HG03025 (cell line): Measurements from ENCODE around the gene FAM171A1.
"Not testable (repeated sequence)": the region's sequence is repeated elsewhere in the genome, so short reads cannot be mapped to it uniquely, and the experiment has no call there.

Experiments
- ATAC-seq: cut with Tn5 transposase; IDR thresholded peaks from one replicate; pipeline ENCODE4 v1.9.1; 2021; ENCODE audit warnings: mild to moderate bottlenecking, moderate library complexity; ENCODE audit not compliant: unreplicated experiment, low FRiP score

Gene FAM171A1

GRCh38 chr10:15295537-15296325 is 75.4 kb downstream of the FAM171A1 start:
- no peak for ATAC-seq

- no peak for ATAC-seq
These were observed 76.9 kb downstream of the FAM171A1 start for GRCh38 chr10:15293862-15294842.

- no peak for ATAC-seq
These were observed 80.4 kb downstream of the FAM171A1 start for GRCh38 chr10:15290671-15291070.

- ATAC-seq: no peak
These were observed 80.9 kb downstream of the FAM171A1 start for GRCh38 chr10:15290150-15290549.

- ATAC-seq: no peak
These were observed 90.1 kb downstream of the FAM171A1 start for GRCh38 chr10:15280974-15281373.

- ATAC-seq: no peak
These were observed 90.6 kb downstream of the FAM171A1 start for GRCh38 chr10:15280462-15280861.

- no peak for ATAC-seq
These were observed 91.9 kb downstream of the FAM171A1 start for GRCh38 chr10:15279236-15279635.

- no peak for ATAC-seq
These were observed 92.3 kb downstream of the FAM171A1 start for GRCh38 chr10:15278786-15279185.

- ATAC-seq: not testable (repeated sequence)
These were observed 95.0 kb downstream of the FAM171A1 start for GRCh38 chr10:15276039-15276438.

- ATAC-seq: not testable (repeated sequence)
These were observed 101.3 kb downstream of the FAM171A1 start for GRCh38 chr10:15269838-15270237.

GRCh38 chr10:15267496-15267895 is 103.6 kb downstream of the FAM171A1 start:
- ATAC-seq: no peak

GRCh38 chr10:15266117-15266516 is 105.0 kb downstream of the FAM171A1 start:
- no peak for ATAC-seq

GRCh38 chr10:15265558-15265957 is 105.5 kb downstream of the FAM171A1 start:
- no peak for ATAC-seq

- no peak for ATAC-seq
These were observed 106.0 kb downstream of the FAM171A1 start for GRCh38 chr10:15265056-15265455.

GRCh38 chr10:15263657-15264323 is 107.3 kb downstream of the FAM171A1 start:
- ATAC-seq: no peak

GRCh38 chr10:15262036-15262713 is 108.9 kb downstream of the FAM171A1 start:
- no peak for ATAC-seq

- no peak for ATAC-seq
These were observed 112.0 kb downstream of the FAM171A1 start for GRCh38 chr10:15259136-15259535.

GRCh38 chr10:15258255-15258654 is 112.8 kb downstream of the FAM171A1 start:
- no peak for ATAC-seq

GRCh38 chr10:15255961-15256360 is 115.1 kb downstream of the FAM171A1 start:
- no peak for ATAC-seq
